HuH-7.5 (cell line): ENCODE data around the gene SZRD1.

ENCODE experiments used
- DNase-seq: peaks from one replicate; pipeline ENCODE4 v3.0.0; 2011; ENCODE audit warnings: low spot score

Gene SZRD1

GRCh38 chr1:16397120-16397519, 30.1 kb downstream of the SZRD1 start:
- DNase-seq: no peak

GRCh38 chr1:16398371-16398953, 31.4 kb downstream of the SZRD1 start:
- no peak for DNase-seq

- DNase-seq: no peak
Observed at GRCh38 chr1:16402742-16403141, 35.7 kb downstream of the SZRD1 start.

- no peak for DNase-seq
Observed at GRCh38 chr1:16405441-16405840, 38.4 kb downstream of the SZRD1 start.

GRCh38 chr1:16406868-16407267, 39.8 kb downstream of the SZRD1 start:
- DNase-seq: no peak

GRCh38 chr1:16409536-16410152, 42.6 kb downstream of the SZRD1 start:
- no peak for DNase-seq

- DNase-seq: no peak
Observed at GRCh38 chr1:16410803-16411202, 43.8 kb downstream of the SZRD1 start.

GRCh38 chr1:16413191-16413590, 46.1 kb downstream of the SZRD1 start:
- no peak for DNase-seq

GRCh38 chr1:16418823-16419425, 51.9 kb downstream of the SZRD1 start:
- DNase-seq: no peak

GRCh38 chr1:16420424-16421118, 53.5 kb downstream of the SZRD1 start:
- DNase-seq: no peak

GRCh38 chr1:16421201-16421600, 54.2 kb downstream of the SZRD1 start:
- no peak for DNase-seq

GRCh38 chr1:16422041-16422440, 55.0 kb downstream of the SZRD1 start:
- no peak for DNase-seq

GRCh38 chr1:16425125-16426025, 58.3 kb downstream of the SZRD1 start:
- no peak for DNase-seq

GRCh38 chr1:16430606-16431005, 63.6 kb downstream of the SZRD1 start:
- no peak for DNase-seq

GRCh38 chr1:16433030-16433429, 66.0 kb downstream of the SZRD1 start:
- DNase-seq: no peak

- DNase-seq: no peak
Observed at GRCh38 chr1:16434007-16434406, 67.0 kb downstream of the SZRD1 start.

GRCh38 chr1:16434501-16434900, 67.5 kb downstream of the SZRD1 start:
- DNase-seq: no peak

GRCh38 chr1:16436946-16437474, 70.0 kb downstream of the SZRD1 start, which contains the start of gene SPATA21:
Gene SPATA21, minus strand, starts transcription at chr1:16437424. Its CDS starts 6,053 bp downstream, at chr1:16431371.
- no peak for DNase-seq

- no peak for DNase-seq
Observed at GRCh38 chr1:16438516-16438915, 71.5 kb downstream of the SZRD1 start.

GRCh38 chr1:16438924-16439323, 71.9 kb downstream of the SZRD1 start:
- DNase-seq: no peak

GRCh38 chr1:16440131-16440469, 73.1 kb downstream of the SZRD1 start:
- peak; percentile 29 for DNase-seq
